Hepatocyte (in vitro differentiated cells): ENCODE results near the gene NYAP2.

ENCODE experiments used
- CTCF ChIP-seq: fragments of 200-600 bp; sonication (generic); IDR thresholded peaks from 2 replicates; pipeline ENCODE4 v1.5.1; 2016; ENCODE audit warnings: antibody characterized with exemption, mild to moderate bottlenecking; ENCODE audit not compliant: poor library complexity
- EZH2 ChIP-seq: fragments of 200-600 bp; sonication (generic); IDR thresholded peaks from 2 replicates; pipeline ENCODE4 v1.6.1; 2016; ENCODE audit warnings: antibody characterized with exemption, mild to moderate bottlenecking, borderline replicate concordance

DNA sequence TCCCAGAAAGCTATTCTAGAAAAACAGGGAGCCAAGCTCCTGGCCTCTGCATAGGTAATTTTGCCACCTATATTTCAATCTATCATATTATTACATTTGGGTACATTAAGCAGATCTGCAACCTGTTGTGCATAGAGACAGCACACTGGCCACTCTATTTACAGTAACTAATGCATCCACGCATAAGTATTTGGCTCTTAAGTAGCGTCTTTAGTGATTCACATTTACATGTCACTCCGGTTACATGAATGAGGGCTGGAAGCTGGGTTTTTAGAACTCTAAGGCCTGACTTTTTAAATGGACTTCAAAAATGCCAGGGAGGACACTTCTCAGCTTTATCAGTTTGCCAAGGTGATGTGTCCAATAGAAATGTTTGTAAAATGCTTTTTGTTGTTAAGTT is 97.7 kb downstream of the NYAP2 start:
- TF ChIP-seq EZH2: no peak
- TF ChIP-seq CTCF: no peak
